GM21515 (cell line): ENCODE measurements around the gene MGMT.
"Not testable (repeated sequence)": the region's sequence is repeated elsewhere in the genome, so short reads cannot be mapped to it uniquely, and the experiment has no call there.

Experiments
- ATAC-seq: cut with Tn5 transposase; IDR thresholded peaks from one replicate; pipeline ENCODE4 v1.9.1; 2021; ENCODE audit not compliant: unreplicated experiment

The MGMT gene

DNA sequence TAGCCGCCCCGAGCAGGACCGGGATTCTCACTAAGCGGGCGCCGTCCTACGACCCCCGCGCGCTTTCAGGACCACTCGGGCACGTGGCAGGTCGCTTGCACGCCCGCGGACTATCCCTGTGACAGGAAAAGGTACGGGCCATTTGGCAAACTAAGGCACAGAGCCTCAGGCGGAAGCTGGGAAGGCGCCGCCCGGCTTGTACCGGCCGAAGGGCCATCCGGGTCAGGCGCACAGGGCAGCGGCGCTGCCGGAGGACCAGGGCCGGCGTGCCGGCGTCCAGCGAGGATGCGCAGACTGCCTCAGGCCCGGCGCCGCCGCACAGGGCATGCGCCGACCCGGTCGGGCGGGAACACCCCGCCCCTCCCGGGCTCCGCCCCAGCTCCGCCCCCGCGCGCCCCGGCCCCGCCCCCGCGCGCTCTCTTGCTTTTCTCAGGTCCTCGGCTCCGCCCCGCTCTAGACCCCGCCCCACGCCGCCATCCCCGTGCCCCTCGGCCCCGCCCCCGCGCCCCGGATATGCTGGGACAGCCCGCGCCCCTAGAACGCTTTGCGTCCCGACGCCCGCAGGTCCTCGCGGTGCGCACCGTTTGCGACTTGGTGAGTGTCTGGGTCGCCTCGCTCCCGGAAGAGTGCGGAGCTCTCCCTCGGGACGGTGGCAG, at the start of gene MGMT:
MGMT (plus strand) TSS at position 539 of the 656 bp plus-strand sequence.
- ATAC-seq: peak; percentile 89

DNA sequence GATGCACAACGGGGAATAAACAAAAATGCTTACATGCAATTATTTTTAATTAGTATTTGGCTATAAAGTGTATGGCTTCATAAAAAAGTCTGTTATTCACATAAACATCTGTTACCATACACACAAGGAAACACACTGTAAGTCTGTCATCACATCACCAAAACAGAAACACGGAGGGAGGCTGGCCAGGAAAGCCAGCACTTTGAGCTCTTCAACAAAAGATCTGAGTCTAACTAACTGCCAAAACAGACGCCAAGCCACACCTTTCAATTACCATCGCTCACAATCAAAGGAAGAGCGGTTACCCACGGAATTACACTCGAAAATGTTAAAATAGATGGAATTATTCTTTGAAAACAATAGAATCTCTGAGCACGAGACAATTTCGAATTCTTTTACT, 49.2 kb upstream of the MGMT start:
- ATAC-seq: no peak

DNA sequence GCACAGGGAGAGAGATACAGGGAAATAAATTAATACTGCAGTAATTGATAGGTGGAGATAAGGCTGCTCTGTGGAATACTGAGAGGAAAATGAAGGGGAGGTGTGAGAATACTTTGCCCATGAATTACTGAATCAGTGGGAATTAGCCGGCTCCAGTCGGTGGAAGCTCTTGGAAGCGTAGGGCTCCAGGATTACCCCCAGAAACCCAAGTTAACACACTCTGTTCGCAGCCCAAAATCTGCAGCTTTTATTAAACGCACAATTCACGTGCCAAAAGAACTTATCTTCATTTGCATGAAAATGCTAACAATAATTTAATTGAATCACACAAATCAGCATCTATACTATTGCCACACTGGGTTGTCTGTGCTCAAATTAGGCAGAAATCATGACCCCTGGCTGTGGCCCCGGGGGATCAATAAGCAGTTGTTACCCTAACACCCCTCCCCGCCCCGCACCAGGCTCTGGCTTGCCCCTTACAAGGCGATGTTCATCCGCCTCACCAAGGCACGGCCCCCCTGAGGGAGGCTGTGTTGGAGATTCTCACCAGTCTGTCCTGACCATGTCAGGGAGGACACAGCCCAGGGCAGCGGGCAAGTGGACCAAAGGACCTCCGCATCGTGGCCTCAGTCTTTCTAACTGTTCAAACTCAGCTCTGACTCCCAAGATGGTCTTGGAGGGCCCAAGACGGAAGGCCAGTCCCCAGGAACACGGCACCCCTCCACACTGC, 48.4 kb upstream of the MGMT start:
- no peak for ATAC-seq

DNA sequence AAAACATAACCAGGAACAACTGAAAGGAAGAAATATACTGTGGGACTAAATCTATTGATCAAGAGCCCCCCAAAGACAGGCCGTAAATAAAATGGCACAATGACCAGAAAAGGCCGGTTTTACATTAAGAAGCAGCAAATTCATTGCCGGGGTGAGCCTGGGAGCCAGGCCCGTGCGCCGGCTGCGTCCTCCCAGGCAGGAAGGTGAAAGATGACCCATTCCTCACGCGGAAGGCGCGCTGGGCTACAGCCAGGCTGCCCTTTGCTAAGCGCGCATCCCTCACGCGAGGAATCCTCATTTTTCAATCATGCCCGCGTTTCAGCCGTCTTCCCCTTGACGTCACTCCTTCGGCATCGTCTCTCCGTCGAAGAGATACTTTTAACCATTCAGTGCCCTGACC, 47.6 kb upstream of the MGMT start:
- no peak for ATAC-seq

DNA sequence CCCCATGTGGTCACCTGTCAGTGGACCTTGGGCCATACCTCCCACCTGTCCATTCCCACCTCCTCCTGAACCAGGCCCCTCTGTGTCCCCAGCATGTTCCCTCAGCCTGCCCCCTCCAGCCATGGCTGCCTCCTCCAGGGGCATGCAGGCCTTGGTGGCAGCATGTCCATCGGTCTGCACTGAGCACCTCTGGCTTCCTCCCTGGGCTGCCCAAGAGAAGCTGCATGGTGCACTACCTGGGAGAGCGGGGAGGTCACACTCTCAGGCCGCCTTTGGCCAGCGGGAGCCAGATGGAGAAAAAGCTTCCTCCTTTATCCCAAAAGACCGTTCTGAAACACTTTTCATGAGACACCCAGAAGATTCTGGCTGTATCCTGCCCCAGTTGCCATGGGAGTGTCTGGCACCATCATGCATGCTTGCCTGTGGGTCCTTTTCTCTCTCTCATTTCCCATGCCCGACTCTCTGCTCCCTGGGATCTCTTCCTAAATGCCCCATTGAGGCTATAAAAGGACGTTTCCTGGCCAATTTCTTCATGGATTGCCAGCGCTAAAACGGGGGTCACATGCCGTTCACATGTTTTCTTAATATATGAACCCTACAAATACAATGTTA, 45.5 kb upstream of the MGMT start:
- ATAC-seq: no peak

DNA sequence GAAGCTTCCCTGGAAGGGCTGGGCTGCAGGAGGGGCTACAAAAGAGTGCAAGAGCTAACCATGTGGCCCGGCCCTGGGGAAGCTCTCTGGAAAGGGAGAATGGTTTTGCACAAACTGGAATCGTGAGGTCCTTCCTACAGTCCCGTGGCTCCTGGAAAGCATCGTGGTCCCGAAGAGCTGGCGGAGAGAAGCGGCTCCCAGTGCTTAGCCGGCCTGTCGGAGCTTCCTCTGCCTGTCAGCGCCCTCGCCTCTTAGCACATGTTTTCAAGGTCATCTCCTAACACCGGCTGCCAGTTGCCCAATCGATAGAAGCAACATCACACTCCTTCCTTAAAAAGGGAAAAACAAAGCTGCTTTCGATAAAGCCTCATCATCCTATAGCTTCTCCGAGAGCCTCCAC, 42.1 kb upstream of the MGMT start:
- no peak for ATAC-seq

DNA sequence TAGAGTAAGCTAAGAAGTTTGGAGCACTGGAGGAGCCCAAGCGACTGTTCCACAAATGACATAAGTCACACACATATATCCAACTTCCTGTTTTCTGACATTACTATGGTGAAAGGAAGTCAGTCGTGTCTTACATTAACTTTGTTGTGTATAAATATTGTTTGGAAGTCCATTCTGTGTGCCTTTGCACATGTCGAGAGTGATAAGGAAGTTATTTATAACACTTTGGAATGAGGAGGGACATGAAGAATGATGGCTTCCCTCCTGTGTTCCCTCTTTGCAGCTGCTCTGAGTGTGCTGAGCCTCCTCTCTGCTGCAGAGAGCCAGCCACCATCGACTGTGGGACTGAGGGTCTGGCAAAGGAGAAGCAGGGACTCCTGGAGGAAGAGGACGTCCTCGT, 40.4 kb upstream of the MGMT start:
- ATAC-seq: no peak

DNA sequence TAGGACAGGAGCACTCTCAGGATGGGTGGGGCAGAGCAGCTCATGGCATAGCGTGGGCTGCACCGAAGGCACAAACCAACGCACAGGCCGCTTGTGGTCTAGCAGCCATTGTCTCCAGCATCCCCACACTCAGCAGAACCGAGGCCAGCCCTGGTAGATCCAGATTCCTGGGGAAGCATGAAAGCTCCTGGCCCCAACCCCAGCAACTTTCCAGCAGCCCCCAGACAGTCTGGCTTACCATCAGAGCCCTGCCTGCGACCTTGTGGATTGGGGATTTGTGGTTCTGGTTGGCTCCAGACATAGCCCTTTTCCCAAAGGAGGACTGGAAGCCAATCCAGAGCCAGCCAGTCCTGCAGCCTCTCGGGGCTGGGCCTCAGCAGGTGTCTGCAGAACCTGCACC, 33.8 kb upstream of the MGMT start:
- no peak for ATAC-seq

DNA sequence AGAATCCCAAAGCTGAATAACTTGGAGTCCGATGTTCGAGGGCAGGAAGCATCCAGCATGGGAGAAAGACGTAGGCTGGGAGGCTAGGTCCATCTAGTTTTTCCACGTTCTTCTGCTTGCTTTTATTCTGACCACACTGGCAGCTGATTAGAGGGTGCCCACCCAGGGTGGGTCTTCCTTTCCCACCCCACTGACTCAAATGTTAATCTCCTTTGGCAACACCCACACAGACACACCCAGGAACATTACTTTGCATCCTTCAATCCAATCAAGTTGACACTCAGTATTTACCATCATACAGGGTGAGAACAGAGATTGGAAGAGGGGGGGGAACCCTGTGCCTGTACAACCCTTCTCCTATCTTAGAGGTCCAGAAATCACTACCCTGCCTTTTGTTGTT, 31.3 kb upstream of the MGMT start:
- ATAC-seq: not testable (repeated sequence)

DNA sequence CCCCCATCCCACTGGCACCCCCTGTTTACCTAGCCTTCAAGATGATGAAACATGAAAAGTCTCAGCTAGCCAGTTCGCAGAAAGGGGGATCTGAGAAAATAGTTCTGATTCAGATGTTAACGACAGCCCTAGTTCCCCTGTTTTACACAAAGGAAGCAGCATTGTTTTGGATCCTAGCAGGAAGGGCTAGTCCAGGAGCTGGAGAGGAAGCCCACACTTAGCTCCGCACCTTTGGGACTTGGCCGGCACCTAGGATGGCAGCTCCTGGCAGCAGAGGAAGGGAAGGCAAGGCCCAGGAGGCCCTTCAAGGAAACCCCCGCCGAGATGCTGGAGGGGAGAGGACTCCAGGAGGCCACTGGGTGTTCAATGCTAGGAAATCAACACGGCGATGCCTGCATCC, 29.0 kb upstream of the MGMT start:
- ATAC-seq: no peak

DNA sequence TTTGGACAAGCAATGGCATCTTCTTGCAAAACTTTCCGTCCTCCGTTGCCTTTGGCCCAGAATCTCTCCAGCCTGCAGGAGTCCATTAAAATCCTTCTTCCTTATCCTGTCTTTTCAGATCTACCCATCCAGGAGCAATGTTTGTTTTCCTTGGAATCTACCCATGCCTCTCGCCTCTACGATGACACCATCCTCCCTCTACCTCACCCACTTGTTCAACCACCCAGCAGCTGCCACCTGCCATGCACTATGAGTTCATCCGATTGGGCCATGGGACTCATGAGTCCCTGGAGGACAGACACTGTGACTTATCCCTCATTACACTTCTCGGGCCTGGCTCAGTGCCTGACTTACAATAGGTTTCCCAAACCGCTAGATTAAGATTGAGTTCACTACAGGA, 26.8 kb upstream of the MGMT start:
- no peak for ATAC-seq

DNA sequence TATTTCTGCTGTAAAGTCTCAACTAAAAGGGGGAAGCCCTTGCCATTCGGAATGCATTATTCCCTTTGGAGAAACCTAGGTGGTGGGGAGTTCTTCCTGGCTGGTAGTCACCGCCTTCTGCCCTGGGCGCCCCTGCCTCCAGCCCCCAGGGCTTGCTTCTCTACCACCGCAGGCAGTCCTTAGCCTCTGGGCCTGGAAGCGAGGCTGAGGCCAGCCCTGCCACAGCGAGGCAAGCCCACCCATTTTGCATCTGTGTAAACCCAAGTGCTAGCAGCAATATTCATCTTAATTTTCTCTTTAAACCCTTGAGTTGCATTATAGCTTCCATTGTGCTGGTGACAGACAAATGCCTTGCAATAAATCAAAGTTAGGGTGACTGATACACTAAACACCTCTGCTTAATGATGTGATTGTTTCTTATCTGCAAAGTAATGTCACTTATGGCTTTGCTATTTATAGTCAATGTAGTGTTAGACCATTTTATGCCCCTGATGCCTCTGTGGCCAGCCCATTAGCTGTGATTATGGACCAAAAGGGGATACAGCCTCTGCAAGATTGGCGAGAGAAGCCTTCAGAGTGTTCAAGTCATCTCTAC, 26.2 kb upstream of the MGMT start:
- no peak for ATAC-seq

DNA sequence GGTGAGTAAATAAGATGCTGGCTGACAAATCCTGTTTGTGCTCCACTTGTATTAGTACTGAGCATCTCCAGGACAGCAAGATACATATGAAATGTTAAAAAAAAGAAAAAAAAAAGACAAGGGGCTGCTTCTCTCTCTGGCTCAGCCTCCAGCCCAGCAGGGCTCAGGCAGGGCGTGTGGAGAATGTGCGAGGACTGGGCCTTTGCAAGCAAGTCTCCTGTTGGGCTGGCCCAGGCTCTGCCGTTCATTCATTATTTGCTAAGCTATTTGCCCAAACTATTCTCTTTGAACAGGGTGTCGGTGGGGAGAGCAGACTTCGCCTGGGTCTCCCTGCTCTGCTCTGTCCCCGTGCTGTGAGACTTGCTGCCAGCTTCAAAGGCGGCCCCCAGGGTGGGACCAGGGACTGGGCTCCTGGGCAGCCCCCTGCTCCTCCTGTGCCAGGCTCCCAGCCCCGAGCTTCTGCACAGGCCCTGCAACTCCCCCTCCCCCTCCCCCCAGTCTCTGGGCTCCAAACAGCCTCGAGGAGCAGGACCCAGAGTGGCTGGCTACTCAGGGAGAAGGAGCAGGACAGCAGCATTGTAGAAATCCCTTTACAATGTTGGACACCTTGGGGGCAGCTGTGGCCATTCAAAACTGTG, 25.6 kb upstream of the MGMT start:
- ATAC-seq: no peak

DNA sequence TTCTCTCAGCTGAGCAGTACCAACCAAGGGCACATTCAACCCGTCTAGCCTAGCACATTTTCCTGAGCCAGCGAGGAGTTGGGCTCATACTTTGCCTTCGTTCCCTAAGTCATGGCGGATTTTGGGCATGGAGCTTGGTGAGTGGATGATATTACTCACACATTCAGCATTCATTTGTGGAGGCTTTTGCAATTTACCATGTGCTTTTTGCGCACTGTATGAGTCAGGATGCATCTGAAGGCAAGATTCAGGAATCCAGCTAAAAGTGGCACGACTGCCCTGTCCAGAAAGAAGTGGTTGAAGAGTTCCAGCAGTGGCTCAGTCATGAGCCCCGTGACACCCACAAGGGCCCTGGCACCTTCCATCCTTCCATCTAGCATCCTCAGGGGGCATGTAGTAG, 24.2 kb upstream of the MGMT start:
- ATAC-seq: no peak

DNA sequence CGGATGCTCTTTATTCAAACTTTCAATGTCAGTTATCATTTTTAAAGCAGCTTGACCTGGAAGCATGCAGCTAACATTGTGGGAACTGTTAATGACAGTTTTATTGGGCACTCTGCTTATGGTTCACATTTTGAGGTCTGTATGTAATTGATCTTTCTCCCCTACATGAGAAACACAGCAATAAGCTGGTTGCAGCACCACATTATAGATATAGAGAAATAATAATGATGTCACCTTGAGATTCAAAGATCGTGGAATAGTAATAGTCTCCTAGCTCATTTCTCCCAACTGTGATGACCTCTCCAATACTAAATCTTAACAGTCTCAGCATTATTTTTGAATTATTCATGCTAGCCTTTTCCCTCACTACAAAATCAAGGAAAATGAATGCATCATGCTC, 22.7 kb upstream of the MGMT start:
- ATAC-seq: no peak

DNA sequence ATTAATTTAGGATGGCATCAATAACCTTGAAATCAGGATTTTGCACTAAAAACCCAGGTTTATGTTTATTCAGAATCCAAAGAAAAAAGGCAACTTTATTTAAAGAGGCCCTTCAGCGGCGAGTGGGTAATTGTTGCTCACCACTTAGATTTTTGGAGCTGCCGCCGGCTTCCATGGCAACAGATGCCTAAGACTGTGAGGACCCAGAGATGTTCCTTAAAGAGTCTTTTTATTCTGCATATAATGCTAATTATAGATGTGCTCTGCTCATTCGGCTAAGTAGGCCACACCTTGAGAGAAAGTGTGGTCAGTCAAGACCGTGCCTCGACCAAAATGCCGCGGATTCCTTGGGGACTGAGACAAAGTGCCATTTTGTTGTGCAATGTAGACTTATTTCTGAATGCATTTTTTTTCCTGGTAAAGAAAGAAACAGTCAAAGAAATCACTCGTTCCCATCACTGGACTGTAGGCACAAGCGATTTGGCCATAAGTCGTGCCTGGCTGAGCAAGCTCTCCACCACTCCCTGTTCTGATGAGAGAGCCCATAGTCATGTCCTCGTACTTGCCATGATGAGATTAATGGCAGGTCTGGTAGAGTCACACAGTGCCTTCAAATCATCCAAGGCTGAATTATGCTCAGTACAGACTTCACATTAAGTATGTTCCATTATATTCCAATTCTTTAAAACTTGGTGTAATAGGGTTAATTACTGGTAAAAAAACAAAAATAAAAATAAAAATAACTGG, 21.4 kb upstream of the MGMT start:
- no peak for ATAC-seq

DNA sequence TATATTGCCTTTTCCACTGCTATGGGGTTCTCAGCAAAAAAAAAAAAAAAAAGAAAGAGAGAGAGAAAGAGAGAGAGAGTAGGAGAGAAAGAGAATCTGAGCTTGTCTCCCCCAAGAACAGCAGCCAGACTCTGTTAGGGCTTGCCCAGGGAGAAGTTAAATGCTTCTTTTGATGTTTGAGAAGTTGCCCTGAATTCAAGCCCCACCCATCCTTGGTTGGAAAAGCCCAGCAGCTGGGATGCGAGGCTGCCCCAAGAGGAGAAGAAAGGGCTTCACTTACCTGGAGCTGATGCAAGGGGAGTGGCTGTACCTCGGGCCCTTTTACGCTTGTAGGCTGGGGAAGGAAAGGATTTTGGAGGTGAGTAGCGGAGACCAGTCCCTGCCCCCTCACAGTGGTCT, 20.9 kb upstream of the MGMT start:
- no peak for ATAC-seq

DNA sequence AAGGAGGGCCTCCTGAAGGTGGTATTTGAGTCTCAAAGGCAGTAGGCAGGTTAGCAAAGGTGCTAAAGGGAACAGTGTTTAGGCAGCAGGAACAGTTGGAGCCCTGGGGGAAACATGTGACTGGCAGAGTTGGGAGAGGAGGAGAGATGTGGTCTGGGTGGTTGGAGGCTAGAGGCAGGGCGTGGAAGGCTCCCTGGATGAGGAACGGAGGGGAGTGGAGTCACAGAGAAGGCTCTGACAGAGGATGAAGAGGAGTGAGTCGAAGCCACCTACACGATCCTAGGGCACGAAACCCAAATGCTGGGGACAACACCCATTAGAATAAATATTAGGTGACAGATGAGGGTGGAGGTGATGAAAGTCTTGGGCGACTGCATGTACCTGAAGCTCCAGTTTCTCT, 19.6 kb upstream of the MGMT start:
- no peak for ATAC-seq

DNA sequence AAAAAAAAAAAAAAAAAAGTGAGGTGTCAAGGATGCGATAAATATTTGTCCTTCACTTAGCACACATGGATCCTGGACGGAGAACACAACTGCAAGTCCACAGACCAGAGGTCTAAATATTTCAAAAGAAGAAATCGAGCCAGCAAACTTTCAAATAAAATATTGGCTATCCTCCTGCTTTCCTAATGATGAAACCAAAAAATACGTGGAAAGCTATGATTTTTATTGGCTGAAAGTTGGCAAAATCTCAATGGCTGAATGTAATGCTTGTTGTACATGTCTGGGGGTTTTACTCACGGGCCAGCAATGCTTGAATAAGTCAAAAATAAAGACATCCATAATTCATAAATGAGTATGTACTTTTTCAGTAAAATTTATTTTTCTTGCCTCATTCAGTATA, 19.0 kb upstream of the MGMT start:
- ATAC-seq: no peak

DNA sequence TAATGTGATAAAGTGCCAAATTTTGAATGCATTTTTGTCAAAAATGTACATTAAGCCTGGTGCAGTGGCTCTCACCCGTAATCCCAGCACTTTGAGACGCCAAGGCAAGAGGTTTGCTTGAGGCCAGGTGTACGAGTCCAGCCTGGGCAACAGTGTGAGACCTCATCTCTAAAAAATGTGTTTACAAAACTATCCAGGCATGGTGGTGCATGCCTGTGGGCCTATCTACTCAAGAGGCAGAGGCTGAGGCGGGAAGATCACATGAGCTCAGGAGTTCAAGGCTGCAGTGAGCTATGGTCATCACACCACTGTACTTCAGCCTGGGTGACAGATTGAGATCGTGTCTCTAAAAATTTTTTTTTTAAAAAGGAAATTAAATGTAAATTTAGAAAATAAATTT, 18.5 kb upstream of the MGMT start:
- no peak for ATAC-seq

DNA sequence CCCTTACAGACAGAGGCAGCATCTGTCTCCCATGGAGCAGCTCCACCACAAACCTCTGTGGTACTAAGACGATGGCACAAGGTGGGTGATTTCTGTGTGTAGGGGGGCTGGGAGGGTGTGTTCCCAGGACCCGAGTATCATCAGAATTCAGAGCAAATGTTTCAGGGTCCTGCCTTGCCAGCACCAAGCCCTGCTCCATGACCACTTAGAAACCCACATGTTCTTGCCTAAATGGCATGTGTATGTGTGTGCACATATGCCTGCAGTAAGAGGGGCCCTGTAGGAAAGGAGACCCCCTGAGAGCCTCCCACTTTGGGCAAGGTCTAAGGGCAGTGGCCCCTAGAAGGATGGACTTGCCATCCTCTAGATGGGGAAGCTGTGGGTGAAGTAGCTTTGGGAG, 17.1 kb upstream of the MGMT start:
- ATAC-seq: no peak
